Ascending aorta (tissue), 2 donors: ENCODE data around the gene DNPEP. TPM values are rescaled to one million over a fixed set of nuclear protein-coding genes. Genes with fewer than 3 reads are reported as not detected.

Experiments
- DNase-seq, 2 donors: peaks; one replicate each; pipeline ENCODE4 v3.0.0-alpha.2; 2019; ENCODE audit warnings: low spot score in 2 of 2
- H3K27ac ChIP-seq, 2 donors: fragments of 200-600 bp; sonication (generic); one replicate each; pipeline ENCODE4 v1.5.1; 2016 to 2017; ENCODE audit warnings: mild to moderate bottlenecking in 1 of 2
- H3K27me3 ChIP-seq: fragments of 200-600 bp; sonication (generic); one replicate; pipeline ENCODE4 v1.5.1; 2017
- H3K36me3 ChIP-seq, 2 donors: fragments of 200-600 bp; sonication (generic); one replicate each; pipeline ENCODE4 v1.5.1; 2016
- H3K4me1 ChIP-seq, 2 donors: fragments of 200-600 bp; sonication (generic); one replicate each; pipeline ENCODE4 v1.5.1; 2016 to 2017; ENCODE audit warnings: mild to moderate bottlenecking in 1 of 2
- H3K4me3 ChIP-seq, 2 donors: fragments of 200-600 bp; sonication (generic); one replicate each; pipeline ENCODE4 v1.5.1; 2016 to 2017; ENCODE audit warnings: mild to moderate bottlenecking in 1 of 2
- H3K9me3 ChIP-seq, 2 donors: fragments of 200-600 bp; sonication (generic); one replicate each; pipeline ENCODE4 v1.5.1; 2016
- intact Hi-C: fragments of 100-400 bp; cut with DNase I; formaldehyde crosslinking; loops from one replicate; pipeline ENCODE4 v1.15.1; 2023
- total RNA-seq: library from RNA; depleted of rRNA; stranded (reverse); fragments of >200 nt; gene quantifications from one replicate; pipeline ENCODE4 v1.1.0, GENCODE V29; 2016
- TF ChIP-seq, protein P1 (sequence below), 3 experiments: fragments of 200-600 bp in 2 of 3; fragments of 450-650 bp in 1 of 3; sonication (generic) in 2 of 3; IDR thresholded peaks; one replicate each; pipeline ENCODE4 v1.5.1; 2016 to 2019; ENCODE audit warnings: antibody characterized with exemption in 3 of 3, mild to moderate bottlenecking in 1 of 3, moderate library complexity in 1 of 3

Gene DNPEP
- total RNA-seq, 1 donor from 2014 or later = 113 TPM

DNA sequence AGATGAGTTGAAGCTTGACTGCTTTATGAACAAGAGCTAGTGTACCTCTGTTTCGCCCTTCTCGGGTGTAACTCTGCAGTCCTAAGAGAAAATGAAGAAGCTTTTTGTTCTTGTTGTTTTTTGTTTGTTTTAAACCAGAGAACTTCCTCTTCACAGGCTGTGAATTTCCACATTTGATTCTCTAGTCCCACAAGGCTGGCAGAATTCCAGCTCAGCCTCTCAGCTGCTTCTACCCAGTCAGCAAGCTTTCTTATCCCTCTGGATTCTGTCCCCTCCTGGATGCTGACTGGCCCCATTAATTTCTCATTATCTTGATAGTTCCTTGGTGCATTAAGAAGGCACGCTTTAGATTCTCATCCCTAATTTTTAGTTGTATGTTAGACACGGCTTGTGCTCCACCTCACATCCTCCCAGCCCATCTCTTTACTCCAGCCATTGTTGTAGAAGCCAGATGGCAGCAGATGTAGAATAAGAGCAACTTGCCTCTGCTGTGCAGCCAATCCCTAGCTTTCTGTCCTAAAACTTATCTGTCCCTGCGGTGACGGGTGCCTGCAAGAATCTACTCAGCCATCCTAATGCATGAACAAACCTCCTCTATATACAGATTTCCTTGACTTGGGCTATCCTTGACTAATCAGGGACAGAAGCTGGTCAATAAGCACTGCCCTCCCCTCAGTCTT is 42.8 kb downstream of the DNPEP start:
- no peaks in the 10 kb centered on the region for H3K9me3 ChIP-seq
- H3K4me3 ChIP-seq = no peak overlapping the region
- TF ChIP-seq, protein P1, sequence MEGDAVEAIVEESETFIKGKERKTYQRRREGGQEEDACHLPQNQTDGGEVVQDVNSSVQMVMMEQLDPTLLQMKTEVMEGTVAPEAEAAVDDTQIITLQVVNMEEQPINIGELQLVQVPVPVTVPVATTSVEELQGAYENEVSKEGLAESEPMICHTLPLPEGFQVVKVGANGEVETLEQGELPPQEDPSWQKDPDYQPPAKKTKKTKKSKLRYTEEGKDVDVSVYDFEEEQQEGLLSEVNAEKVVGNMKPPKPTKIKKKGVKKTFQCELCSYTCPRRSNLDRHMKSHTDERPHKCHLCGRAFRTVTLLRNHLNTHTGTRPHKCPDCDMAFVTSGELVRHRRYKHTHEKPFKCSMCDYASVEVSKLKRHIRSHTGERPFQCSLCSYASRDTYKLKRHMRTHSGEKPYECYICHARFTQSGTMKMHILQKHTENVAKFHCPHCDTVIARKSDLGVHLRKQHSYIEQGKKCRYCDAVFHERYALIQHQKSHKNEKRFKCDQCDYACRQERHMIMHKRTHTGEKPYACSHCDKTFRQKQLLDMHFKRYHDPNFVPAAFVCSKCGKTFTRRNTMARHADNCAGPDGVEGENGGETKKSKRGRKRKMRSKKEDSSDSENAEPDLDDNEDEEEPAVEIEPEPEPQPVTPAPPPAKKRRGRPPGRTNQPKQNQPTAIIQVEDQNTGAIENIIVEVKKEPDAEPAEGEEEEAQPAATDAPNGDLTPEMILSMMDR (IDR thresholded peaks at IDR 0.05) = no peak
- DNase-seq = no peak
- H3K4me1 ChIP-seq = no peaks in the 10 kb centered on the region
- intact Hi-C loops = no loop called here
- no peaks in the 10 kb centered on the region for H3K36me3 ChIP-seq
- H3K27ac ChIP-seq = no peak overlapping the region
- no peaks in the 10 kb centered on the region for H3K27me3 ChIP-seq

DNA sequence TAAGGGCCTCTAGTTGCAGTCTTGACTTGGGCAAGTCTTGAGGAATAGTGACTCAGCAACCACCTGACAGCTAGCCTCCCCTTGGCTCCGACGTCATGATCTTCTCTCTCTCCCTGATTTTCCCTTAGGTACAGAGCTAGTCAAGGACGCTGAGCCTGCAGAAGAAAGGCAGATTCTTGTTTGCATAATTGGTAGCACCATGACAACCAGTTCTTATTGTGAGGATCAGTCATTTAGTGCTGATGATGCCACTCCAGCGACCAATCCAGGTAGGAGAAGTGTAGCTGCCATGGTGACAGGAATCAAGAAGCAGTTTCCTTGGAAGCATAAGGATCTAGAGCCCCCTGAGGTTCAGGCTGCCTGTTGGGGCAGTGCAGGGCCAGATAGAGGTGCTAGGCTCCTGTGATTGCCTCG is 52.3 kb downstream of the DNPEP start:
- Histone ChIP-seq H3K4me3 (no peak overlapping the region), H3K9me3 (no peaks in the 10 kb centered on the region), H3K4me1 (no peaks in the 10 kb centered on the region), H3K36me3 (no peaks in the 10 kb centered on the region), H3K27me3 (peaks cover 5% of the 10 kb centered on the region), H3K27ac (no peak overlapping the region)
- TF ChIP-seq, protein P1 (IDR thresholded peaks at IDR 0.05) = no peak
- DNase-seq = no peak
- intact Hi-C loops = no loop called here

GRCh38 chr2:219334076-219334475 is 53.6 kb downstream of the DNPEP start:
- no peaks in the 10 kb centered on the region for H3K36me3 ChIP-seq
- no peak for DNase-seq
- H3K9me3 ChIP-seq = no peaks in the 10 kb centered on the region
- no peaks in the 10 kb centered on the region for H3K4me1 ChIP-seq
- intact Hi-C loops = no loop called here
- H3K4me3 ChIP-seq = no peak overlapping the region
- TF ChIP-seq, protein P1 (IDR thresholded peaks at IDR 0.05) = no peak
- H3K27ac ChIP-seq = no peak overlapping the region
- H3K27me3 ChIP-seq = peaks cover 5% of the 10 kb centered on the region

DNA sequence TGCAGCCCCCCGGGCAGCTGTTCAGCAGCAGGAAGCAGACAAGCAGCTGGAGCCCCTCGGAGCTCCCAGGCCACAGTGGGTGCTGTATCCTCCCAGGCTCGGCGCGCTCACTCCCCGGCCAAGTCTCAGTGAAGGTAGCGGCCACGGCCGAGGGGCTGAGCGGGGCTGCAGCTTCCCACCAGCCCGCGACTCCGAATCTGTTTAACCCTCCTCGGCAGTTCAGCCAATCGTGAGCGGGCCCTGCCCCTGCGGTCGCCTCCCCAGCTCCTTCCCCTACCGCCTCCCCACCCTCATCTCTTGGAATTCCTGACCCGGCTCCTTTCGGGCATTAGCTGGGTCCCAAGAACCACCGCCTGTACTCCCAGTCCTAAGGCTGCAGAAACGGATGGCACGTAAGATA is 55.2 kb downstream of the DNPEP start, which contains the start of gene RESP18:
TSS of gene RESP18 (minus strand) at position 203 of the 400 bp plus-strand sequence.
- TF ChIP-seq, protein P1 (IDR thresholded peaks at IDR 0.05) = no peak
- intact Hi-C loops = no loop called here
- no peak for DNase-seq
- Histone ChIP-seq H3K27me3 (peaks cover 5% of the 10 kb centered on the region), H3K9me3 (no peaks in the 10 kb centered on the region), H3K4me3 (no peak within 1 kb of the TSS), H3K36me3 (no peaks in the 10 kb centered on the region), H3K4me1 (no peaks in the 10 kb centered on the region), H3K27ac (no peak within 1 kb of the TSS)

GRCh38 chr2:219331560-219332213 is 56.0 kb downstream of the DNPEP start:
- no peak overlapping the region for H3K4me3 ChIP-seq
- no peaks in the 10 kb centered on the region for H3K9me3 ChIP-seq
- no peaks in the 10 kb centered on the region for H3K4me1 ChIP-seq
- TF ChIP-seq, protein P1 (IDR thresholded peaks at IDR 0.05) = no peak
- no peak overlapping the region for H3K27ac ChIP-seq
- H3K27me3 ChIP-seq = peaks cover 5% of the 10 kb centered on the region
- H3K36me3 ChIP-seq = no peaks in the 10 kb centered on the region
- DNase-seq = no peak
- intact Hi-C loops = no loop called here
